Left renal pelvis (tissue), 4 donors: ENCODE results near the gene PSG6. TPM values are rescaled to one million over a fixed set of nuclear protein-coding genes. Genes with fewer than 3 reads are reported as not detected.
"Not testable (repeated sequence)": the region's sequence is repeated elsewhere in the genome, so short reads cannot be mapped to it uniquely, and the experiment has no call there.

Experiments used
- DNase-seq, 4 donors: peaks; one replicate each; pipeline ENCODE4 v3.0.0-alpha.2; 2013; ENCODE audit warnings: low read depth in 4 of 4, low spot score in 3 of 4
- polyA plus RNA-seq, 4 donors: library from polyadenylated mRNA; unstranded; fragments of 120-200 nt; gene quantifications; one replicate each; pipeline ENCODE4 v1.2.1, GENCODE V29; 2013; ENCODE audit not compliant: insufficient read length in 4 of 4

Gene PSG6
- polyA plus RNA-seq, 4 donors, result 0.10 TPM; not detected in 3

- not testable (repeated sequence) for DNase-seq
These were observed 60.7 kb downstream of the PSG6 start for GRCh38 chr19:42856866-42857543.

- DNase-seq, result not testable (repeated sequence)
These were observed 62.9 kb downstream of the PSG6 start for GRCh38 chr19:42854745-42855144.

- DNase-seq, result not testable (repeated sequence)
These were observed 64.5 kb downstream of the PSG6 start for GRCh38 chr19:42853231-42853630.

- DNase-seq, result not testable (repeated sequence)
These were observed 64.9 kb downstream of the PSG6 start for GRCh38 chr19:42852821-42853220.

Other genes with a start within 250 kb of the PSG6 start
- gene PSG3, start 177.4 kb downstream of the PSG6 start, polyA plus RNA-seq, result under 1 TPM in 1 of 4 donors, not detected in 3; 0.31 TPM
- gene PSG8, start 152.2 kb downstream of the PSG6 start, polyA plus RNA-seq, result not detected
- gene PSG1, start 38.2 kb downstream of the PSG6 start, polyA plus RNA-seq, result under 1 TPM in 1 of 4 donors, not detected in 3; 0.22 TPM
- gene PSG7, start 19.3 kb upstream of the PSG6 start, polyA plus RNA-seq, result not detected
- under 1 TPM in 1 of 4 donors, not detected in 3; 0.20 TPM for gene PSG11, start 108.6 kb upstream of the PSG6 start, polyA plus RNA-seq
- gene PSG2, start 164.8 kb upstream of the PSG6 start, polyA plus RNA-seq, result under 1 TPM in 1 of 4 donors, not detected in 3; 0.23 TPM